ENCODE data around the gene PTPRF.
"Not testable (repeated sequence)": the region's sequence is repeated elsewhere in the genome, so short reads cannot be mapped to it uniquely, and the experiment has no call there.

Gene PTPRF

DNA sequence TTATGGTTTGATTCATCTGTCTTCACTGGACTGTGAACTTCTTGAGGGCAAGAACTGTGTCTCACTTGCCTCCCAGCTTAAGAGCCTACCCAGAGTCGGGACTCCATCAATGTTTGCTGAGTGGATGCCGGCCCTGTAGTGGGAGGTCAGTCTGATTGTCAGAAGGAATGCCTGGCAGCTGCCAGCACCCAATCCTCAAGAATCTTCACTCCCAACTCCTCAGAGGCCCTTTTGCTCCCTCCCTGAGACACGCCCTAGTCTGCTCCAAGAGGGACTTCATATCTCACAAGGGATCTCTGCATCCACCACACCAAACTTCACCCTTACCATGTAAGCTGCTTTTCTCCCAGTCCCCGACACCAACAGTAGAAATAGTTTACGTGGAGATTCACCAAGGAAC lies 104.0 kb downstream of the PTPRF start:
- DNase-seq = no peak
- no peak for ATAC-seq

DNA sequence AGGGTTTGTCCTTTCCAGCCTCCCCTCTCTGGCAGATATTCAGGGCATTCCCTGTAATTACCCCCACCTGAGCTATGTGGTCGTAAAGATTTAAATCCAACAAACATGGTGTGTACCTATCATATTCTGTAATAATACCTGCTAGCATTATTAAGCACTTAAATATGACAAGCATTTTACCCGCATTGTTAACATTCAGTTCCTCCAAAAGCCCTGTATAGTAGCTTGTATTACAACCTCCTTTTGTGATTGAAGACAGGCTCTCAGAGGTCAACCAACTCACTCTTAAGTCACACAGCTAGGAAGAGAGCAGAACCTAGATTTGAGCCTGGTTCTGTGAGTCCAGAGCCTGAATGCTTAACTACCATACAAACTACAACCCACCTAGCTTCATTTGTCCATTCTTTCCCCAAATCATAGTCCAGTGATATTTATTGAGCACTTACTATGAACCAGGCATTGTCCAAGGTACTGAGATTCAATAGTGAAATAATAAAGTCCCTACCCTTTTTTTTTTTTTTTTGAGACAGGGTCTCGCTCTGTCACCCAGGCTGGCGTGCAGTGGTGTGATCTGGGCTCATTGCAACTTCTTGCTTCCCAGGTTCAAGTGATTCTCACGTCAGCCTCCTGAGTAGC lies 105.4 kb downstream of the PTPRF start:
- no peak for ATAC-seq
- DNase-seq = no peak

DNA sequence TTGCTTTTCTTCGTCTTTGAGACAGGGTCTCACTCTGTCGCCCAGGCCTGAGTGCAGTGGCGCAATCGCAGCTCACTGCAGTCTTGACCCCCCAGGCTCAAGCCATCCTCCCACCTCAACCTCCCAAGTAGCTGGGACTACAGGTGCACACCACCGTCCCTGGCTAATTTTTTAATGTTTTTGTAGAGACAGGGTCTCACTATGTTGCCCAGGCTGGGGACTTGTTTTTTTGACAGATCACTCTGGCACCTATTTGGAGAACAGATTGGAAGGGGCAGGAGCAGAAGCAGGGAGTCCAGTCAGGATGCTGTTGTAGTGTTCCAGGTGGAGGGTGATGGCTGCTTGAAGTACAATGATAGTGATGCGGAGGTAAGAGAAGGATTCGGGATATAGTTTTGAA lies 106.6 kb downstream of the PTPRF start:
- DNase-seq = no peak
- ATAC-seq = no peak

GRCh38 chr1:43638381-43638780 lies 107.7 kb downstream of the PTPRF start:
- not testable (repeated sequence) for ATAC-seq, DNase-seq

DNA sequence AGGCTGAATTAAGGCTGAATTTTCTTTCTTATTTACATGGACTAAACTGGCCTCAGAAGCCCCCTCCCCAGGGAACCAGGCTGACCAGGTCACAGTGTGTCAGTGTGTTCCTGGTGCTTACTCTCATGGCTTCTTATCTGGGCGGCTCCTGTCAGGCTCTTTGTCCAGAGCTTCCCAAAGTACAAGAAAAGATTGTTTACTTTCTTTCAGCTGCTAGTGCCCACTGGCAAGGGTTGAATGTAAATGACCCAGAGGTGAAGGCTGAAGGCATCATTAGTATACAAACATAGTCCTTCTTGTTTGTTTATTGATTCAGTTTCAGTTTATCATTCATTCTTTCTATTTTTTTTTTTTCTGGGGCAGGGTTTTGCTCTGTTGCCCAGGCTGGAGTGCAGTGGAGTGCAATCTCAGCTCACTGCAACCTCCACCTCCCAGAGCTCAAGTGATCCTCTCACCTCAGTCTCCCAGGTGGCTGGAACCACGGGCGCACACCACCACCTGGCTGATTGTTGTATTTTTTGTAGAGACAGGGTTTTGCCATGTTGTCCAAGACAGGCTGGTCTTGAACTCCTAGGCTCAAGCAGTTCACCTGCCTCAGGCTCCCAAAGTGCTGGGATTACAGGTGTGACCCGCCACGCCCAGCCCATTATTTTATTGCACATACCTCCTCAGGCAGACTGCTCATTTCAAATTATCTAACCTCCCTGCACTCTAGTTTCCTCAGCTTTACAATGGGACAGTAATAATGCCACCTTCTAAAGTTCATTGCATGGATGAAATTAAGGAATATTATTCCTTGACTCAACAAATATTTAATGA lies 109.5 kb downstream of the PTPRF start:
- ATAC-seq (no peak), DNase-seq (no peak)

- ATAC-seq = no peak
- no peak for DNase-seq
Observed at GRCh38 chr1:43644558-43644957, 113.9 kb downstream of the PTPRF start.

GRCh38 chr1:43645461-43645860 lies 114.8 kb downstream of the PTPRF start:
- no peak for DNase-seq
- ATAC-seq = no peak

DNA sequence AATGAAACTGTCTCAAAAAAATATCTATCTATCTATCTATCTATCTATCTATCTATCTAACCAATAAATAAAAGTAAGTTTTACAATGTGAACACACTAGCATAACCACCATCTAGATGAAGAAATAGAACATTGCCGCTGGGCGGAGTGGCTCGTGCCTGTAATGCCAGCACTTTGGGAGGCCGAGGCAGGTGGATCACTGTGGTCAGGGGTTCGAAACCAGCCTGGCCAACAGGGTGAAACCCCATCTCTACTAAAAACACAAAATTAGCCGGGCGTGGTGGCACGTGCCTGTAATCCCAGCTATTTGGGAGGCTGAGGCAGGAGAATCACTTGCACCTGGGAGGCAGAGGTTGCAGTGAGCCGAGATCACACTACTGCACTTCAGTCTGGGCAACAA lies 116.6 kb downstream of the PTPRF start:
- ATAC-seq, DNase-seq: not testable (repeated sequence)

DNA sequence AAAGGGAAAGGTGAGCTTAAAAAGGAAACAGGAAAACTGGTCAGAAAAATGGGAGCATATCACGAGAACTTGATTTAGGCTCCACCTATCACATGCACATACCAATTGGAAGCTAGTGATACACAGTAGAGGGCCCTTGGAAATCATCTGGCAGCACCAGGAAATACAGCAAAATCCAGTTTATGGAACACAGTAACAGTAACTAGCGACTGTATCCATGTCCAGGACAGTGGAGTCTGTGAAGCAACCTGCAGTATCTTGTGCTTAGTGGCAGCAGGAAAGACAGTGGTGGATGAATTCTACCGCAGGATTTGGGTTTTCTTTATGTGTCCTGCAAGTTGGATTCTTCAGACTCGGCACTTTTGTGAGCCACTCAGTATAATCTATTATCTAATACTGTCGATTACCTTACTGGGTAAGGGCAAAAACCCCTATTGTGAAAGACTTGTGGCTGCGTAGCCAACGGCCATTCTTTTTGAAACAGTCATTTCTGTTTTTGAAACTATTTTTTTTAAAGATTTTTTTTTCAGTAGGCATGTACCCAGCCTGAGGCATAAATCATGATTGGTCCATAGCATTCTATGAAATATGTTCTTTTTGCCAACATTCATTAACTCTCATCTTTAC lies 117.7 kb downstream of the PTPRF start:
- no peak for DNase-seq
- no peak for ATAC-seq

DNA sequence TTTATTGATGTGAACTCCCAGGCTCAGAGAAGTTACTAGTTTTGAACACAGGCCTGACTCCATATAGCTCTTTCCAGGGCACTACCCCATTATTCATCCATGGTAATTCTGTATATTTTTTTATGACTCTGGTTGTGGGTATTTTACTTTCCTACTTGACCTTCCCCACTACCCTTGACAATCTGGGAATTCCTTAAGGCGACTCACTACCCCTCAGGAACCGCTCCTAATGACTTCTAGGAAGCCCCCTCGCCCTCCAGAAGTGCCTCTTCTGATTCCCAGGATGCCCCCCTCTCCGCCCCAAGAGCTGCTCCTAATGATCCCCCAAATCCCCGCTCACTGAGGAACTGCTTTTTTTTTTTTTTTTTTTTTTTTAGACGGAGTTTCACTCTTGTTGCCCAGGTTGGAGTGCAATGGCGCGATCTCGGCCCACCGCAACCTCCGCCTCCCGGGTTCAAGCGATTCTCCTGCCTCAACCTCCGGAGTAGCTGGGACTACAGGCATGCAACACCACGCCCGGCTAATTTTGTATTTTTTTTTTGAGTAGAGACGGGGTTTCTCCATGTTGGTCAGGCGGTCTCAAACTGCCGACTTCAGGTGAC lies 118.3 kb downstream of the PTPRF start:
- ATAC-seq = no peak
- DNase-seq = no peak

GRCh38 chr1:43650310-43651085 lies 119.8 kb downstream of the PTPRF start:
- DNase-seq (peak; percentile 92), ATAC-seq (peak; percentile 81)

GRCh38 chr1:43651188-43651587 lies 120.5 kb downstream of the PTPRF start:
- DNase-seq = no peak
- no peak for ATAC-seq

DNA sequence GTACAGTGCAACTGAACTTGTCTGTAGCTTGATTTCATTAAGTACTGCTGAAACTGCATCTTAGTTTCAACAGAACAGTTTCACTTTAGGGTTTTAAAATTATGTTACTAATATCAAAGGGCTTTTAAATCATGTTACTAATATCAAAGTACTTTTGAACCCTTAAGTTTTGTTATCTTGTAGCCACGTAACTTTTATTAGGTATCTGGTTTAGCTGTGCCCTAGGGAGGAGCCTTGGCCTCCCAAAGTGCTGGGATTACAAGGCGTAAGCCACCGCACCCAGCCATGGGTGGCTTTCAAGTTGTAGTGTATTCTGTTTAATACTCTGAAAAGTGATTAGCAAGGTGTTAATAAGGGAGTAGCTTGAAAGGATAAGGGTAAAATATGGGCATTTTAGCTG lies 121.2 kb downstream of the PTPRF start:
- ATAC-seq = no peak
- DNase-seq = no peak

GRCh38 chr1:43653339-43653738 lies 122.7 kb downstream of the PTPRF start:
- DNase-seq (no peak), ATAC-seq (no peak)

DNA sequence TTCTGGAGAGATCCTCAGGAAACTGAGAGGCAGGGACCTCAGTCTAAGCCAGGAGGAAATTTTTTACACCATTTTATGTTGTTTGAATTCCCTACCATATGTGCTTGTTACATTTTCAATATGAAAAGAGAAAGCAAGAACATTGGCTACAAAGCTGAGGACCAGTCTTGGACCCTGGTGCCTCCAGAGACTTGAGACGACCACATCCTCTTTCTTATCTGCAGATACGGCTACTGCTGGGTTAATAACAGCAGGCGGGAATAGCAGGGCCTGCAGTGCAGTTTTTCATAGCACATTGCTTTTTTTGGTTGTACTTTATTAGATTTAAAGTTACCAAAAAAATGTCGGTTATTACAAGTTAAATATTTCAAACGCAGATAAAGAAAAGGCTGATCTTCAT lies 123.2 kb downstream of the PTPRF start:
- no peak for ATAC-seq
- DNase-seq = no peak

DNA sequence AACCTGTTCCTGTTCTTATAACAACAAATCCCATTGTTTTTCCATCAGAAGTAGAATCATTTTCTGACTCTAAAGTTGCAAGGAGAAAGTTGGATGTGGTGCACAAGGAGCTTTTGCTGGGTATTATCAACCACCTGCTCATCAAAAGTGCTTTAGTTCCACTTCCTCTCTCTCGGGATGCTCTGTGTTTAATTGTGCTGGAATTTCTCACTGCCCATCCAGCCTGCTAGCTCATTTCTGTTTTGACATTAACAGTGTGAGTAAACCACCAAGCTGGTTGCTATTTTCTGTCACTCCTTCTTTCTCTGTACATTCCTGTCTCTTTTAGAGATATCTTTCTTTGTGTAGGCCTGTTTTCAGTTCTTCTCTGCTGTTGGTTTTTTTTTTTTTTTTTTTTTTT lies 125.3 kb downstream of the PTPRF start:
- DNase-seq (no peak), ATAC-seq (no peak)

GRCh38 chr1:43659212-43660166 lies 128.8 kb downstream of the PTPRF start:
- DNase-seq (no peak), ATAC-seq (no peak)

DNA sequence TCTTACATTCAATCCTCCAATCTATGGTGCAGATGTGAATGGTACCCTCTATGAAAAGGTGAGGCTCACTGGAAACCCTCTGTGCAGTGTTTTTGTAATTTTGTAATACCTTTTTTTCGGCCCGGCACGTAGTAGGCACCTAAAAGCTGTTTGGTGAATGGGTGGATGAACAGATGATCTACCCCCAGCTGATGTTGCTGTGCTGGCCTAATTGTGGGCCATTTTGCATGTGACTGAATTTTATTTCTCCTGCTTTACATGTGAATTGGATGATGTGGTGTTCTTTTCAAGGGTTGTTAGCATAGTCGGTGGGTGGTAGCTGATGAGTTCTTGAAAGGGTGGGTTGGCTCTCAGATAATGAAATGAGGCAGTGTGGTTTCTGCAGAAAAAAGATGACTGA lies 129.7 kb downstream of the PTPRF start:
- DNase-seq (no peak), ATAC-seq (no peak)

GRCh38 chr1:43664369-43664768 lies 133.7 kb downstream of the PTPRF start:
- DNase-seq (no peak), ATAC-seq (no peak)

- no peak for ATAC-seq
- DNase-seq = no peak
Observed at GRCh38 chr1:43666608-43667007, 135.9 kb downstream of the PTPRF start.

DNA sequence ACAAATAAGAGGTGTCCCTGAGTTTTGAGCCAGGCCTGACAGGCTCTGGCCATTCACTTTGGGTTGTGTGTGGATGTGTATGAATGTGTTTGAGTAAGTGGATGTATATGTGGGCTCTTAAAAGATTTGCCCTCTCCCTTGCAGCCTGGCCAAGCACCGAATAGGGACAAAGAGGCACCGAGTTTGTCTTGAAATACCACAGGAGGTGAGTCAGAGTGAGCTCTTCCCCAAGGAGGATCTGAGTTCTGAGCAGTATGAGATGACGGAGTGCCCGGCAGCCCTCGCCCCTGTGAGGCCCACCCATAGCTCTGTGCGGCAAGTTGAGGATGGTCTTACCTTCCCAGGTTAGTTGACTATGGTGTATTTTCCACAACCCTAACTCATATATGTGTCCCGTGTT lies 138.3 kb downstream of the PTPRF start:
- no peak for DNase-seq
- no peak for ATAC-seq
